ENCODE data around the gene RALA. TPM values are rescaled to one million over a fixed set of nuclear protein-coding genes. Genes with fewer than 3 reads are reported as not detected.
"Not testable (repeated sequence)": the region's sequence is repeated elsewhere in the genome, so short reads cannot be mapped to it uniquely, and the experiment has no call there.

Gene RALA
- total RNA-seq, 2 experiments from 2014 or later = 24.5 to 27.5 TPM

DNA sequence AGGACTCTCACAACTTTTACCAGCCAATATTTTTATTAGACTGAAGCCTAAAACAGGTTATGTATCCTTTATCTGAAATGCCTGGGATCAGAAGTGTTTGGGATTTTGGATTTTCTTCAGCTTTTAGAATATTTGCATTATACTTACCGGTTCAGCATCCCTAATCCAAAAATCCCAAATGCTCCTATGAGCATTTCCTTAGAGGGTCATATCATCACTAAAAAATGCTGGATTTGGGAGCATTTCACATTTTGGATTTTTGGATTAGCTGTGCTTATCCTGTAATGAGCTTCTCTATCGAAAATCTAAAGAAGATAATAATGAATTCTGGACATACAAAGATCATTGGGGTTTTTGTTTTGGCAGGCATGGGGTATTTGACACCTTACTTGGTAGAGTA, 53.0 kb downstream of the RALA start:
- Mint-ChIP-seq H3K36me3 (ENCODE audit: low read depth) (peaks cover 29% of the 10 kb centered on the region), H3K27me3 (no peaks in the 10 kb centered on the region), H3K4me3 (no peak overlapping the region), H3K9me3 (no peaks in the 10 kb centered on the region), H3K4me1 (ENCODE audit: low read depth) (peaks cover 25% of the 10 kb centered on the region), H3K27ac (no peak overlapping the region)
- TF ChIP-seq, protein P1, sequence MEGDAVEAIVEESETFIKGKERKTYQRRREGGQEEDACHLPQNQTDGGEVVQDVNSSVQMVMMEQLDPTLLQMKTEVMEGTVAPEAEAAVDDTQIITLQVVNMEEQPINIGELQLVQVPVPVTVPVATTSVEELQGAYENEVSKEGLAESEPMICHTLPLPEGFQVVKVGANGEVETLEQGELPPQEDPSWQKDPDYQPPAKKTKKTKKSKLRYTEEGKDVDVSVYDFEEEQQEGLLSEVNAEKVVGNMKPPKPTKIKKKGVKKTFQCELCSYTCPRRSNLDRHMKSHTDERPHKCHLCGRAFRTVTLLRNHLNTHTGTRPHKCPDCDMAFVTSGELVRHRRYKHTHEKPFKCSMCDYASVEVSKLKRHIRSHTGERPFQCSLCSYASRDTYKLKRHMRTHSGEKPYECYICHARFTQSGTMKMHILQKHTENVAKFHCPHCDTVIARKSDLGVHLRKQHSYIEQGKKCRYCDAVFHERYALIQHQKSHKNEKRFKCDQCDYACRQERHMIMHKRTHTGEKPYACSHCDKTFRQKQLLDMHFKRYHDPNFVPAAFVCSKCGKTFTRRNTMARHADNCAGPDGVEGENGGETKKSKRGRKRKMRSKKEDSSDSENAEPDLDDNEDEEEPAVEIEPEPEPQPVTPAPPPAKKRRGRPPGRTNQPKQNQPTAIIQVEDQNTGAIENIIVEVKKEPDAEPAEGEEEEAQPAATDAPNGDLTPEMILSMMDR (IDR thresholded peaks at IDR 0.05) = no peak
- H3K4me3 ChIP-seq (ENCODE audit: low read length) = no peak overlapping the region
- no peak overlapping the region for H3K27ac ChIP-seq (ENCODE audit: low read depth in 1 of 2, low read length in 2 of 2)
- H3K9me3 ChIP-seq (ENCODE audit: control insufficient read depth in 1 of 2, insufficient read depth in 1 of 2, low read length in 2 of 2) = peaks cover 0 to 4% of the 10 kb centered on the region in 2 experiments
- no peak for DNase-seq
- CTCF ChIA-PET = no interaction called here
- no peaks in the 10 kb centered on the region for H3K36me3 ChIP-seq (ENCODE audit: insufficient read depth, low read length)
- ATAC-seq (ENCODE audit: poor library complexity) = no peak
- POLR2A ChIA-PET = no interaction called here
- no peaks in the 10 kb centered on the region for H3K27me3 ChIP-seq (ENCODE audit: control insufficient read depth in 1 of 2, insufficient read depth in 2 of 2, low read length in 2 of 2)
- no peaks in the 10 kb centered on the region for H3K4me1 ChIP-seq (ENCODE audit: insufficient read depth, low read length)
- intact Hi-C loops (cut with DNase I, micrococcal nuclease) = no loop called here

DNA sequence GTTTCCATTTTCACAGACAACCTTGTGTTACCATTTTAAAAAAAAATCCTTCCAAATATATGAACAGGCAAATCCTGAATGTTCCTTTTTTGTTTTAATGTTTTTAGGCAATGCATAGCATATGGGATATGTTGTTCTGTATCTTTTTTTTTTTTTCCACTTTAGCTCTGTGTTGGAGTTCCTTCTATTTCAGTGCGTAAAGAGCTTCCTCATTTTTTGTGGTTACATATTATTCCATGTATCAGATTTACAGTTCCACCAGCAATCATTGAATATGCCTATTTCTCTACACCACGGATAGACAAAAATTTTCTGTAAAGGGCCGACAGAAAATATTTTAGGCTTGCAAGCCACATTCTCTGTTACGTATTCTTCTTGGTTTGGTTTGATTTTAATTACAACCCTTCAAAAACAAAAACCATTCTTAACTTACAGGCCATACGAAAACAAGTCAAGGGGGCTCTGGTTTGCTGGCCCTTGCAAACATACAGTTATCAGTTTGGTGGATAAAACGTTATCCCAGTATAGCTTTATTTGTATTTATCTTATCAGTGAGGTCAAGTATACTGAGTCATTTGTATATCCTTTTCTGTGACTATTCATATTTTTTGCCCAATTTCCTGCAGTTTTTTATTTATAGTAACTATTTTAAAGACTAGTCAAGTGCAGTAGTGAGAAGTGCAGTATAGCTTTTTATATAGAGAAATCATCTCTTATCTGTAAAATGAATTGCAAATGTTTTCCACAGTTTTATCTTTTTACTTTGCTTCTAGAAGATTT, 55.7 kb downstream of the RALA start:
- no peak for DNase-seq
- peaks cover 0 to 4% of the 10 kb centered on the region in 2 experiments for H3K9me3 ChIP-seq (ENCODE audit: control insufficient read depth in 1 of 2, insufficient read depth in 1 of 2, low read length in 2 of 2)
- H3K9me3 Mint-ChIP-seq = no peaks in the 10 kb centered on the region
- no peaks in the 10 kb centered on the region for H3K36me3 ChIP-seq (ENCODE audit: insufficient read depth, low read length)
- peaks cover 2% of the 10 kb centered on the region for H3K4me1 ChIP-seq (ENCODE audit: insufficient read depth, low read length)
- H3K4me1 Mint-ChIP-seq (ENCODE audit: low read depth) = peaks cover 50% of the 10 kb centered on the region
- no peak for ATAC-seq (ENCODE audit: poor library complexity)
- no peak overlapping the region for H3K27ac Mint-ChIP-seq
- ChIA-PET CTCF (interaction anchor here (0.6 to 1.5 kb wide), 4 partner anchors 20 to 53 kb away, joined by 3 to 4 read pairs (median 4); no protein-coding TSS in a partner anchor), POLR2A (interaction anchor here (0.7 kb wide), 1 partner anchor 11 kb away, joined by 3 read pairs; no protein-coding TSS in a partner anchor)
- H3K27me3 Mint-ChIP-seq = no peaks in the 10 kb centered on the region
- no peak overlapping the region for H3K27ac ChIP-seq (ENCODE audit: low read depth in 1 of 2, low read length in 2 of 2)
- TF ChIP-seq, protein P1 (IDR thresholded peaks at IDR 0.05) = no peak
- intact Hi-C loops (cut with DNase I, micrococcal nuclease) = no loop called here
- H3K4me3 ChIP-seq (ENCODE audit: low read length) = no peak overlapping the region
- H3K4me3 Mint-ChIP-seq = no peak overlapping the region
- peaks cover 29% of the 10 kb centered on the region for H3K36me3 Mint-ChIP-seq (ENCODE audit: low read depth)
- no peaks in the 10 kb centered on the region for H3K27me3 ChIP-seq (ENCODE audit: control insufficient read depth in 1 of 2, insufficient read depth in 2 of 2, low read length in 2 of 2)

DNA sequence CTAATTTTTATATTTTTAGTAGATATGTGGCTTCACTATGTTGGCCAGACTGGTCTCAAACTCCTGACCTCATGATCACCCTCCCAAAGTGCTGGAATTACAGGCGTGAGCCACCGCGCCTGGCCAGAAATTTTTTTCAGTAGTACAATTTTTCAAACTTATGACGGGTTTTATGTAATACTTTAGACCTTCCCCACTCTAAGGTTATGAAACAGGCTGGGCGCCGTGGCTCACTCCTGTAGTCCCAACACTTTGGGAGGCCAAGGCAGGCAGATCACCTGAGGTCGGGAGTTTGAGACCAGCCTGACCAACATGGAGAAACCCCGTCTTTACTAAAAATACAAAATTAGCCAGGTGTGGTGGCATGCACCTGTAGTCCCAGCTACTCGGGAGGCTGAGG, 56.5 kb downstream of the RALA start:
- H3K27ac ChIP-seq (ENCODE audit: low read depth in 1 of 2, low read length in 2 of 2); H3K36me3 ChIP-seq (ENCODE audit: insufficient read depth, low read length); H3K4me3 ChIP-seq (ENCODE audit: low read length); H3K9me3 ChIP-seq (ENCODE audit: control insufficient read depth in 1 of 2, insufficient read depth in 1 of 2, low read length in 2 of 2); DNase-seq; H3K4me3 Mint-ChIP-seq; H3K27me3 ChIP-seq (ENCODE audit: control insufficient read depth in 1 of 2, insufficient read depth in 2 of 2, low read length in 2 of 2); H3K4me1 ChIP-seq (ENCODE audit: insufficient read depth, low read length); H3K27ac Mint-ChIP-seq; H3K9me3 Mint-ChIP-seq; ATAC-seq (ENCODE audit: poor library complexity); H3K27me3 Mint-ChIP-seq; POLR2A ChIA-PET: not testable (repeated sequence)
- Mint-ChIP-seq H3K4me1 (ENCODE audit: low read depth) (peaks cover 55% of the 10 kb centered on the region), H3K36me3 (ENCODE audit: low read depth) (peaks cover 31% of the 10 kb centered on the region)
- CTCF ChIA-PET = interaction anchor here (1.5 kb wide), 1 partner anchor 48 kb away, joined by 4 read pairs; no protein-coding TSS in a partner anchor
- intact Hi-C loops (cut with DNase I, micrococcal nuclease) = loop anchor here in 1 of 2 experiments (10.0 kb wide), 1 partner anchor 45 kb away; no protein-coding TSS in a partner anchor
